ENCODE results near the gene DYNLL2.
A peak's percentile ranks its signal among the peaks of the same experiment; 100 is the strongest.
"Not testable (repeated sequence)": the region's sequence is repeated elsewhere in the genome, so short reads cannot be mapped to it uniquely, and the experiment has no call there.

DYNLL2 gene

GRCh38 chr17:58072862-58073261 is 10.4 kb upstream of the DYNLL2 start:
- DNase-seq (ENCODE audit: low read depth in 3 of 3, low spot score in 1 of 3) = no peak

- DNase-seq (ENCODE audit: low read depth in 3 of 3, low spot score in 1 of 3) = not testable (repeated sequence)
Observed at GRCh38 chr17:58073266-58073665, 10.0 kb upstream of the DYNLL2 start.

- not testable (repeated sequence) for DNase-seq (ENCODE audit: low read depth in 3 of 3, low spot score in 1 of 3)
Observed at GRCh38 chr17:58074406-58074805, 8.8 kb upstream of the DYNLL2 start.

GRCh38 chr17:58079300-58080033 is 3.8 kb upstream of the DYNLL2 start:
- no peak for DNase-seq (ENCODE audit: low read depth in 3 of 3, low spot score in 1 of 3)

- DNase-seq (ENCODE audit: low read depth in 3 of 3, low spot score in 1 of 3) = no peak
Observed at GRCh38 chr17:58081646-58082340, 1.4 kb upstream of the DYNLL2 start.

GRCh38 chr17:58082341-58082869 is 814 bp upstream of the DYNLL2 start:
- DNase-seq (ENCODE audit: low read depth in 3 of 3, low spot score in 1 of 3) = no peak

GRCh38 chr17:58083491-58084316 is 485 bp downstream of the DYNLL2 start:
- DNase-seq (ENCODE audit: low read depth in 3 of 3, low spot score in 1 of 3) = peak; percentile 3 to 47 (median 35)

GRCh38 chr17:58084317-58084981 is 1.2 kb downstream of the DYNLL2 start:
- peak in 1 of 3 donors; percentile 6 for DNase-seq (ENCODE audit: low read depth in 3 of 3, low spot score in 1 of 3)

GRCh38 chr17:58085039-58085715 is 2.0 kb downstream of the DYNLL2 start:
- DNase-seq (ENCODE audit: low read depth in 3 of 3, low spot score in 1 of 3) = no peak

- DNase-seq (ENCODE audit: low read depth in 3 of 3, low spot score in 1 of 3) = no peak
Observed at GRCh38 chr17:58086953-58087352, 3.7 kb downstream of the DYNLL2 start.

- no peak for DNase-seq (ENCODE audit: low read depth in 3 of 3, low spot score in 1 of 3)
Observed at GRCh38 chr17:58088624-58089023, 5.4 kb downstream of the DYNLL2 start.

GRCh38 chr17:58089111-58089510 is 5.9 kb downstream of the DYNLL2 start:
- no peak for DNase-seq (ENCODE audit: low read depth in 3 of 3, low spot score in 1 of 3)

GRCh38 chr17:58091024-58091567 is 7.9 kb downstream of the DYNLL2 start:
- DNase-seq (ENCODE audit: low read depth in 3 of 3, low spot score in 1 of 3) = no peak

- DNase-seq (ENCODE audit: low read depth in 3 of 3, low spot score in 1 of 3) = no peak
Observed at GRCh38 chr17:58092101-58092796, 9.0 kb downstream of the DYNLL2 start.

- no peak for DNase-seq (ENCODE audit: low read depth in 3 of 3, low spot score in 1 of 3)
Observed at GRCh38 chr17:58092797-58093385, 9.7 kb downstream of the DYNLL2 start.

GRCh38 chr17:58094118-58094517 is 10.9 kb downstream of the DYNLL2 start:
- DNase-seq (ENCODE audit: low read depth in 3 of 3, low spot score in 1 of 3) = no peak

GRCh38 chr17:58096892-58097291 is 13.7 kb downstream of the DYNLL2 start:
- no peak for DNase-seq (ENCODE audit: low read depth in 3 of 3, low spot score in 1 of 3)

GRCh38 chr17:58097384-58098088 is 14.3 kb downstream of the DYNLL2 start:
- no peak for DNase-seq (ENCODE audit: low read depth in 3 of 3, low spot score in 1 of 3)

Data from stimulated activated CD4-positive, alpha-beta T cell treated with anti-CD3 and anti-CD28 coated beads, TNF-alpha, amount 100 ng/mL, for 1 hour (primary cell).